DND-41 (cell line): Measurements from ENCODE around the gene NCF2.

Experiments used
- EZH2 ChIP-seq: IDR thresholded peaks from 3 replicates; pipeline ENCODE4 v1.6.1; 2012; ENCODE audit warnings: borderline replicate concordance, low read depth, mild to moderate bottlenecking, moderate library complexity, low read length, inconsistent platforms; ENCODE audit not compliant: severe bottlenecking
- TF ChIP-seq, protein P1 (sequence below): IDR thresholded peaks from 2 replicates; pipeline ENCODE4 v1.5.1; 2012; ENCODE audit warnings: borderline replicate concordance, low read length, moderate library complexity, mild to moderate bottlenecking; ENCODE audit not compliant: poor library complexity, severe bottlenecking; ENCODE audit errors: extremely low read depth

DNA sequence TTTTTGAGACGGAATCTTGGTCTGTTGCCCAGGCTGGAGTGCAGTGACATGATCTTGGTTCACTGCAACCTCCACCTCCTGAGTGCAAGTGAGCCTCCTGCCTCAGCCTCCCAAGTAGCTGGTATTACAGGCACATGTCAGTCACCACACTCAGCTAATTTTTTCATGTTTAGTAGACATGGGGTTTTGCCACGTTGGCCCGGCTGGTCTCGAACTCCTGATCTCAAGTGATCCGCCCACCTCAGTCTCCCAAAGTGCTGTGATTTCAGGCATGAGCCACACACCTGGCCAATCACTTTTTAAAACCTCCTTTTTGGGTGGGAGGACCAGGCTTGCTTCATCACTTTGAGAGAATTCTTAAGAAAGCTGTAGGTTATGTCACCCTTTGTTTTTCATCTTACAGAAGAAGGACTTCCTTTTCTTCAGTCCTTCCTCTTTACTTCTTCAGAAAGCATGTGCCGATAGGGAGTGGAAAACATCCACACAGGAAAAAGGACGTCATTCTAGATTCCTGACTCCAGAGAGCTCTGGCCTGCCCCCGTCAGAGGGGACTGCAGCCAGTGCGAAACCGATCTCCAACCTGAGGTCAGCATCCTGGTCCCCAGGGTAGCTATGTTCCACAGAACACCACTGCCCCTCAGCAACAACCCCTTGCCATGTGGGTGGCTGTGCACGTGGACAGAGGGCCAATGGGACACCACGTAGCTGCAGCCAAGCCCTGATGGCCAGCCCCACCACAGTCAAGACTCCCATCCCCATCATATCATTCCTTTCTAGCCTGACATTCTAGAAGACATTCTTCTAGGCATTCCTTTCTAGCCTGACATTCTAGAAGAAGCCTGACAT, 21.9 kb downstream of the NCF2 start:
- TF ChIP-seq, protein P1, sequence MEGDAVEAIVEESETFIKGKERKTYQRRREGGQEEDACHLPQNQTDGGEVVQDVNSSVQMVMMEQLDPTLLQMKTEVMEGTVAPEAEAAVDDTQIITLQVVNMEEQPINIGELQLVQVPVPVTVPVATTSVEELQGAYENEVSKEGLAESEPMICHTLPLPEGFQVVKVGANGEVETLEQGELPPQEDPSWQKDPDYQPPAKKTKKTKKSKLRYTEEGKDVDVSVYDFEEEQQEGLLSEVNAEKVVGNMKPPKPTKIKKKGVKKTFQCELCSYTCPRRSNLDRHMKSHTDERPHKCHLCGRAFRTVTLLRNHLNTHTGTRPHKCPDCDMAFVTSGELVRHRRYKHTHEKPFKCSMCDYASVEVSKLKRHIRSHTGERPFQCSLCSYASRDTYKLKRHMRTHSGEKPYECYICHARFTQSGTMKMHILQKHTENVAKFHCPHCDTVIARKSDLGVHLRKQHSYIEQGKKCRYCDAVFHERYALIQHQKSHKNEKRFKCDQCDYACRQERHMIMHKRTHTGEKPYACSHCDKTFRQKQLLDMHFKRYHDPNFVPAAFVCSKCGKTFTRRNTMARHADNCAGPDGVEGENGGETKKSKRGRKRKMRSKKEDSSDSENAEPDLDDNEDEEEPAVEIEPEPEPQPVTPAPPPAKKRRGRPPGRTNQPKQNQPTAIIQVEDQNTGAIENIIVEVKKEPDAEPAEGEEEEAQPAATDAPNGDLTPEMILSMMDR, result no peak
- no peak for TF ChIP-seq EZH2
